Measurements from ENCODE around the gene PARP3. TPM values are rescaled to one million over a fixed set of nuclear protein-coding genes. Genes with fewer than 3 reads are reported as not detected.
"Not testable (repeated sequence)": the region's sequence is repeated elsewhere in the genome, so short reads cannot be mapped to it uniquely, and the experiment has no call there.

The PARP3 gene
- total RNA-seq, 4 donors from 2014 or later = 10.9 to 19.0 (median 11.4) TPM

DNA sequence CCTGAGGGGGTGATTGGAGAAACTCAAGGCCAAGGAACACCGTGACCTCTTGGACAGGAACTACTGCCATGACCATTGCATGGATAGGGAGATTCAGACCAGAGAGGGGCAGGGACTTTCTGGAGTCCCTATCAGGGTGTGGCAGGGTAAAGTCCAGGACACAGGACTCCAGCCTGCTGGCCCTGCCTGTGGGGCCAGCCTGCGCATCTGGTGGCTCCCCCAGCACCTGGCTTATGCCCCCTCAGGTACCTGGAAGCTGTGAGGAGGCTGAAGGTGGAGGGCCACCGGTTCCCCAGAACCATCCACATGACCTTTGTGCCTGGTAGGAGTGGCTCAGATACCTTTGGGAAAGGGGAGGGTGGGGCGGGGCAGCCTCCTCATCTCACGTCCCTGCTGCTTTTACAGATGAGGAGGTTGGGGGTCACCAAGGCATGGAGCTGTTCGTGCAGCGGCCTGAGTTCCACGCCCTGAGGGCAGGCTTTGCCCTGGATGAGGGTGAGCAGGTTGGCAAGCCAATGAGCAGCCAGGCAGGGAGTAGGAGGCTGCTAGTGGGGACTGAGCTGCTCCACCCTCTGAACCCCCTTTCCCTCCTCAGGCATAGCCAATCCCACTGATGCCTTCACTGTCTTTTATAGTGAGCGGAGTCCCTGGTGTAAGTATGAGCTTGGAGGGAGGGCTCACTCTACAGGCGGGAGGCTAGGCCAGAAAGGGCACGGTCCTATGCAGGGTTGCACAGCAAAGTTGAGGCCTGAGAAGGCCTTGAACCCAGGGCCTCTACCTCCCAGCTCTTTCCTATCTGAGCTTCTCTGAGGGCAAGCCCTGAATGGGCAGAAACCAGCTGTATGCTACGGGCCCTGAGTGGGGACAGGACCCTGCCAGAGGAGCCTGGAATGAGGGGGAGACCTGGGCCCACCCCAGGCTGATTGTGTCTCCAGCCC lies 44.1 kb downstream of the PARP3 start:
- Histone ChIP-seq H3K27me3 (no peaks in the 10 kb centered on the region), H3K36me3 (peaks cover 0 to 2% of the 10 kb centered on the region in 2 donors), H3K9me3 (no peaks in the 10 kb centered on the region), H3K4me1 (peaks cover 16 to 17% of the 10 kb centered on the region in 2 donors), H3K27ac (no peak overlapping the region), H3K4me3 (no peak overlapping the region)
- in situ Hi-C loops (cut with MboI; ENCODE audit: low sequenced_read_pairs in 4 of 4) = no loop called here
- DNase-seq (no peak), ATAC-seq (no peak)
- TF ChIP-seq CTCF (IDR thresholded peaks at IDR 0.05 in 4 of 5, conservative IDR thresholded peaks at IDR 0.05 in 1 of 5) = no peak
- TF ChIP-seq POLR2A (IDR thresholded peaks at IDR 0.05) = no peak
- intact Hi-C loops (cut with DNase I; ENCODE audit: low total_unique reads) = no loop called here

DNA sequence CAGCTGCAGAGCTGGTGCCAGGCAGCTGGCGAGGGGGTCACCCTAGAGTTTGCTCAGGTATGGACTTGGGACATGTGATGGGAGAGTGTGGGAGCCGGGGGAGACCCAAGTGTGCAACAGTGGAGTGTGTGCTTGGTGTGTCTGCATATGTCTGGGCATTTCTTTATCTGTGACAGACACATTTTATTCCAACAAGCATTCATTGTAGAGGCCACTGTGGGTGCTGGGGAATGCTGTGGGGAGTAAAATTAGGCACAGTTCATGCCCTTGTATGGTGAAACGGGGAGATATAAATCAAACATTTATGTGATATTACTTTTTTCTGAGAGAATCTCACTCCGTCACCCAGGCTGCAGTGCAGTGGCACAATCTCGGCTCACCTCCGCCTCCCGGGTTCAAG lies 45.4 kb downstream of the PARP3 start:
- Histone ChIP-seq H3K36me3 (peaks cover 0 to 8% of the 10 kb centered on the region in 2 donors), H3K4me3 (no peak overlapping the region), H3K27me3 (no peaks in the 10 kb centered on the region), H3K9me3 (no peaks in the 10 kb centered on the region), H3K27ac (no peak overlapping the region), H3K4me1 (peaks cover 13 to 14% of the 10 kb centered on the region in 2 donors)
- TF ChIP-seq CTCF (IDR thresholded peaks at IDR 0.05 in 4 of 5, conservative IDR thresholded peaks at IDR 0.05 in 1 of 5) (no peak), POLR2A (IDR thresholded peaks at IDR 0.05) (no peak)
- no peak for ATAC-seq
- no peak for DNase-seq
- intact Hi-C loops (cut with DNase I; ENCODE audit: low total_unique reads) = no loop called here
- in situ Hi-C loops (cut with MboI; ENCODE audit: low sequenced_read_pairs in 4 of 4) = no loop called here

DNA sequence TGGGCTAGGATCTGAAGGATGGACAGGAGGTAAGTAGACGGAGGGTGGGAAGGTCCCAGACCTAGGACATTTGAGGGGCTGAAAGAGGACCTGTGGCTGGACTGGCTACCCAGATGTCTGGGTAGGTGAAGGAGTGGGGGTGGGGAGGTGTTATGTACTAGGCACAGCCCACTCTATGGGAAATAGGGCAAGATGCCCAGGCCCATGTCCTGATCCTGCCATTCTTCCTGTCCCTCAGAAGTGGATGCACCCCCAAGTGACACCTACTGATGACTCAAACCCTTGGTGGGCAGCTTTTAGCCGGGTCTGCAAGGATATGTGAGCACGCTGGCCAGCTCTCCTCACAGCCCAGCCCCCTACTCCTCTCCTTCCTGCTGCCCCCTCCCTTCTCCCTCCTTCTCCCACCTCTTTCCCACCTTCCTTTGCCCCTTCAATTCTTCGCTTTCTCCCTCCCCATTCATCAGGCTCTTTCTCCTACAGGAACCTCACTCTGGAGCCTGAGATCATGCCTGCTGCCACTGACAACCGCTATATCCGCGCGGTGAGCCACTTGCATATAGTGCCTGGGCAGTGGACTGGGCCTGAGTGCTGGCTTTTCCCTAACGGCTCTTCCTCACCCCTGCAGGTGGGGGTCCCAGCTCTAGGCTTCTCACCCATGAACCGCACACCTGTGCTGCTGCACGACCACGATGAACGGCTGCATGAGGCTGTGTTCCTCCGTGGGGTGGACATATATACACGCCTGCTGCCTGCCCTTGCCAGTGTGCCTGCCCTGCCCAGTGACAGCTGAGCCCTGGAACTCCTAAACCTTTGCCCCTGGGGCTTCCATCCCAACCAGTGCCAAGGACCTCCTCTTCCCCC lies 46.4 kb downstream of the PARP3 start:
- intact Hi-C loops (cut with DNase I; ENCODE audit: low total_unique reads) (no loop called here), in situ Hi-C loops (cut with MboI; ENCODE audit: low sequenced_read_pairs in 4 of 4) (no loop called here)
- peaks cover 0 to 17% of the 10 kb centered on the region in 2 donors for H3K36me3 ChIP-seq
- no peak overlapping the region for H3K4me3 ChIP-seq
- peaks cover 7 to 14% of the 10 kb centered on the region in 2 donors for H3K4me1 ChIP-seq
- DNase-seq = no peak
- H3K9me3 ChIP-seq = no peaks in the 10 kb centered on the region
- no peak overlapping the region for H3K27ac ChIP-seq
- TF ChIP-seq POLR2A (IDR thresholded peaks at IDR 0.05) (no peak), CTCF (IDR thresholded peaks at IDR 0.05 in 4 of 5, conservative IDR thresholded peaks at IDR 0.05 in 1 of 5) (no peak)
- H3K27me3 ChIP-seq = no peaks in the 10 kb centered on the region
- ATAC-seq = no peak

DNA sequence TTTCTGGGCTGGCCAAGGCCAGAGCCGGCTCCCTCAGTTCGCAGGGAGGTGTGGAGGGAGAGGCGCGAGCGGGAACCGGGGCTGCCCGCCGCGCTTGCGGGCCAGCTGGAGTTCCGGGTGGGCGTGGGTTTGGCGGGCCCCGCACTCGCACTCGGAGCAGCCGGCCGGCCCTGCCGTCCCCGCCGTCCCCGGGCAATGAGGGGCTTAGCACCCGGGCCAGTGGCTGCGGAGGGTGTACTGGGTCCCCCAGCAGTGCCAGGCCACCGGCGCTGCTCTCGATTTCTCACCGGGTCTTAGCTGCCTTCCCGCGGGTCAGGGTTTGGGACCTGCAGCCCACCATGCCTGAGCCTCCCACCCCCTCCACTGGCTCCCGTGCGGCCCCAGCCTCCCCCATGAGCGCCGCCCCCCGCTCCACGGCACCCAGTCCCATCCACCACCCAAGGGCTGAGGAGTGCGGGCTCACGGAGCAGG lies 48.4 kb downstream of the PARP3 start:
- H3K4me3 ChIP-seq; H3K27me3 ChIP-seq; H3K9me3 ChIP-seq; intact Hi-C loops (cut with DNase I; ENCODE audit: low total_unique reads); DNase-seq; H3K27ac ChIP-seq; ATAC-seq: not testable (repeated sequence)
- Histone ChIP-seq H3K4me1 (peaks cover 14 to 26% of the 10 kb centered on the region in 2 donors), H3K36me3 (peaks cover 0 to 31% of the 10 kb centered on the region in 2 donors)
- in situ Hi-C loops (cut with MboI; ENCODE audit: low sequenced_read_pairs in 4 of 4) = loop anchor here in 2 of 4 donors (10.0 kb wide), 1 partner anchor 46 kb away; the partner anchor contains the start of genes PARP3 (in 2 of the 2) and RRP9 (in 2 of the 2)

All from gastrocnemius medialis (tissue), 4 donors.